K562 (cell line): ENCODE results near the gene TBC1D2. TPM values are rescaled to one million over a fixed set of nuclear protein-coding genes. Genes with fewer than 3 reads are reported as not detected.

Source experiments
- ATAC-seq: fragments of 200-7000 bp; cut with Tn5 transposase; 3 replicates; pipeline ENCODE4 v1.9.1; 2020; ENCODE audit warnings: moderate library complexity
- BruUV-seq: library from RNA; stranded (reverse); fragments of 400-500 nt; replicated peaks from 2 replicates; lab custom pipeline; 2021; lab: Mats Ljungman, UMichigan
- CTCF ChIA-PET: fragments of 300-600 bp; formaldehyde crosslinking; extraction: SDS; loops from one replicate; lab custom pipeline; 2021; ENCODE audit warnings: low intra/inter-chr PET ratio; lab: Yijun Ruan, JAX
- POLR2A ChIA-PET: fragments of 300-600, 350-650 bp; sonication (Branson Sonifier 250); formaldehyde crosslinking; extraction: SDS; loops from one replicate; lab custom pipeline; 2021; ENCODE audit warnings: antibody characterized with exemption, inconsistent platforms; lab: Yijun Ruan, JAX
- DNase-seq, 4 experiments: peaks; one replicate each; pipeline versions ENCODE4 v3.0.0 to v3.0.0-alpha.2; 2011 to 2018; ENCODE audit warnings: low spot score in 3 of 4, mixed read lengths in 3 of 4; ENCODE audit errors: extremely low read depth in 1 of 4
- FAIRE-seq: peaks from 2 replicates; lab custom pipeline; 2011; peaks lifted over from hg19 to GRCh38; lab: Jason Lieb, UNC
- H2AFZ ChIP-seq: 2 replicates; pipeline ENCODE4 v1.6.0; 2011; ENCODE audit warnings: low read depth, low read length, control low read depth, inconsistent platforms
- H3K27ac ChIP-seq: fragments of 200-600 bp; 3 replicates; pipeline ENCODE4 v1.8.0; 2011; ENCODE audit warnings: low read depth, mild to moderate bottlenecking, control low read depth, inconsistent platforms, low read length, moderate library complexity, mixed read lengths; ENCODE audit errors: extremely low read depth
- H3K27me3 ChIP-seq, 2 experiments: fragments of 300-600 bp in 1 of 2; 2 replicates in 1 of 2; 3 replicates in 1 of 2; pipeline versions ENCODE4 v1.6.0 to v1.8.0; 2011; ENCODE audit warnings: inconsistent platforms in 2 of 2, low read length in 2 of 2, mild to moderate bottlenecking in 1 of 2, mixed read lengths in 1 of 2, moderate library complexity in 1 of 2; ENCODE audit not compliant: control insufficient read depth in 2 of 2, insufficient read depth in 2 of 2
- H3K36me3 ChIP-seq: fragments of 300-600 bp; 3 replicates; pipeline ENCODE4 v1.8.0; 2011; ENCODE audit warnings: mild to moderate bottlenecking, low read length, inconsistent platforms; ENCODE audit not compliant: control insufficient read depth, insufficient read depth
- H3K4me1 ChIP-seq, 2 experiments: fragments of 200-600 bp in 1 of 2; replicated peaks in 1 of 2; 2 replicates in 1 of 2; 3 replicates in 1 of 2; pipeline versions ENCODE4 v1.5.1 to v1.8.0; 2011; ENCODE audit warnings: inconsistent platforms in 2 of 2, low read length in 2 of 2, mild to moderate bottlenecking in 1 of 2, mixed read lengths in 1 of 2, moderate library complexity in 1 of 2; ENCODE audit not compliant: control insufficient read depth in 2 of 2, insufficient read depth in 2 of 2
- H3K4me2 ChIP-seq: 2 replicates; pipeline ENCODE4 v1.6.1; 2011; ENCODE audit warnings: low read length, control low read depth, inconsistent platforms, mixed read lengths; ENCODE audit not compliant: insufficient read depth
- H3K4me3 ChIP-seq: fragments of 200-600 bp; sonication (generic), shearing (Covaris generic); 2 replicates; pipeline ENCODE4 v1.5.1; 2016; ENCODE audit warnings: control low read depth, inconsistent platforms
- H3K79me2 ChIP-seq: fragments of 200-600 bp; 3 replicates; pipeline ENCODE4 v1.8.0; 2011; ENCODE audit warnings: low read length, inconsistent platforms; ENCODE audit not compliant: control insufficient read depth, insufficient read depth
- H3K9ac ChIP-seq, 2 experiments: 2 replicates each; pipeline versions ENCODE4 v1.6.0 to v1.6.1; 2011; ENCODE audit warnings: low read depth in 2 of 2, low read length in 2 of 2, control low read depth in 1 of 2, inconsistent platforms in 1 of 2, mild to moderate bottlenecking in 1 of 2, mixed read lengths in 1 of 2; ENCODE audit not compliant: insufficient read depth in 1 of 2
- H3K9me1 ChIP-seq: one replicate; pipeline ENCODE4 v1.6.0; 2011; ENCODE audit warnings: inconsistent platforms, mild to moderate bottlenecking, low read length, moderate library complexity; ENCODE audit not compliant: control insufficient read depth, insufficient read depth
- H3K9me3 ChIP-seq: replicated peaks from 2 replicates; pipeline ENCODE4 v1.5.1; 2011; ENCODE audit warnings: low read depth, low read length, inconsistent platforms; ENCODE audit not compliant: control insufficient read depth, insufficient read depth
- H4K20me1 ChIP-seq: replicated peaks from 2 replicates; pipeline ENCODE4 v1.6.1; 2011; ENCODE audit warnings: low read length, inconsistent platforms, mixed read lengths; ENCODE audit not compliant: control insufficient read depth, insufficient read depth
- CHD2 ChIP-seq: IDR thresholded peaks from 2 replicates; pipeline ENCODE4 v1.6.1; 2011; ENCODE audit warnings: low read depth, low read length
- CREB1 ChIP-seq, 2 experiments: sonication (generic) in 1 of 2; formaldehyde crosslinking in 1 of 2; IDR thresholded peaks; 2 replicates each; pipeline versions ENCODE4 v1.6.1 to v1.8.0; 2012 to 2022; ENCODE audit warnings: inconsistent platforms in 1 of 2, mild to moderate bottlenecking in 1 of 2, missing genetic modification reagents in 1 of 2, moderate library complexity in 1 of 2
- ESRRB ChIP-seq: fragments of 250-450 bp; sonication (Bioruptor Pico); IDR thresholded peaks from 2 replicates; pipeline ENCODE4 v1.5.0; 2020; ENCODE audit warnings: mild to moderate bottlenecking, moderate library complexity, borderline replicate concordance
- HNRNPLL ChIP-seq: fragments of 200-400 bp; formaldehyde crosslinking; IDR thresholded peaks from 2 replicates; pipeline ENCODE4 v1.6.1; 2017; ENCODE audit warnings: low read length, low read depth, mild to moderate bottlenecking; ENCODE audit not compliant: poor library complexity, severe bottlenecking
- MAZ ChIP-seq, 2 experiments: fragments of 450-650 bp in 1 of 2; sonication (generic) in 1 of 2; formaldehyde crosslinking; IDR thresholded peaks in 1 of 2; conservative IDR thresholded peaks in 1 of 2; 2 replicates each; pipeline versions ENCODE4 v1.4.0 to v1.5.0; 2020; ENCODE audit warnings: mild to moderate bottlenecking in 1 of 2, missing genetic modification reagents in 1 of 2
- MEF2A ChIP-seq: IDR thresholded peaks from 2 replicates; pipeline ENCODE4 v1.6.1; 2011; ENCODE audit warnings: low read depth, mild to moderate bottlenecking, low read length, moderate library complexity; ENCODE audit not compliant: control insufficient read depth
- POLR3G ChIP-seq: IDR thresholded peaks from 2 replicates; pipeline ENCODE4 v1.6.1; 2011; ENCODE audit not compliant: insufficient read length, insufficient replicate concordance; ENCODE audit errors: extremely low read depth
- PPARD ChIP-seq: fragments of 250-450 bp; sonication (Bioruptor Pico); IDR thresholded peaks from 2 replicates; pipeline ENCODE4 v1.8.0; 2022; ENCODE audit warnings: inconsistent platforms, mild to moderate bottlenecking, moderate library complexity
- SMC3 ChIP-seq: conservative IDR thresholded peaks from 2 replicates; pipeline ENCODE4 v1.6.1; 2011; ENCODE audit warnings: low read depth, low read length, improper control_type of control experiment; ENCODE audit not compliant: insufficient read depth
- SRF ChIP-seq, 2 experiments: fragments of 250-450, 450-650 bp in 1 of 2; sonication (Bioruptor Pico) in 1 of 2; sonication (generic) in 1 of 2; formaldehyde crosslinking; IDR thresholded peaks; 2 replicates each; pipeline versions ENCODE4 v1.5.0 to v1.5.1; 2020 to 2022; ENCODE audit warnings: mild to moderate bottlenecking in 1 of 2, missing genetic modification reagents in 1 of 2
- THRAP3 ChIP-seq: fragments of 450-650 bp; IDR thresholded peaks from 2 replicates; pipeline ENCODE4 v1.6.1; 2016; ENCODE audit warnings: mild to moderate bottlenecking, inconsistent platforms, borderline replicate concordance
- ZNF583 ChIP-seq: fragments of 250-450 bp; sonication (Bioruptor Pico); IDR thresholded peaks from 2 replicates; pipeline ENCODE4 v1.4.0; 2020
- ZNF586 ChIP-seq: fragments of 450-650 bp; formaldehyde crosslinking; conservative IDR thresholded peaks from 2 replicates; pipeline ENCODE4 v1.4.0; 2020; ENCODE audit warnings: mild to moderate bottlenecking, moderate library complexity
- WGBS: fragments of 100-300 bp; shearing (Covaris generic); methylation state at CpG from one replicate; pipeline ENCODE4 v1.1.6; 2016; ENCODE audit warnings: low coverage, mixed read lengths; ENCODE audit not compliant: insufficient coverage; ENCODE audit errors: missing lambda C conversion rate; 5-methylcytosine and 5-hydroxymethylcytosine counted together
- in situ Hi-C: fragments of 300-500 bp; cut with MboI; formaldehyde crosslinking; loops from 4 replicates; pipeline ENCODE4 v1.15.0; 2018; ENCODE audit warnings: inconsistent platforms, mixed read lengths
- intact Hi-C: fragments of 100-400 bp; cut with micrococcal nuclease; formaldehyde crosslinking; loops from 2 replicates; pipeline ENCODE4 v1.14.2; 2022
- polyA plus RNA-seq, 8 experiments: library from polyadenylated mRNA; depleted of rRNA in 4 of 8; stranded (reverse) in 5 of 8; unstranded in 3 of 8; fragments of >200 nt; fragmentation: Nextera tagmentation in 2 of 8; fragmentation: Illumina TruSeq in 1 of 8; extraction: Ambion mirVana in 2 of 8; extraction: Trizol in 1 of 8; gene quantifications; 2 replicates each; pipeline versions ENCODE4 v1.2.1 to v1.2.3, GENCODE V29; 2011 to 2014; ENCODE audit warnings: inconsistent platforms in 1 of 8, missing spikeins in 1 of 8
- total RNA-seq, 7 experiments: library from RNA; depleted of rRNA in 6 of 7; stranded (reverse); fragments of >200 nt in 6 of 7; fragmentation: Illumina TruSeq in 2 of 7; extraction: Trizol in 2 of 7; gene quantifications; 2 replicates each; pipeline versions ENCODE4 v1.2.1 to v1.2.3, GENCODE V29; 2011 to 2021; ENCODE audit warnings: low replicate concordance in 1 of 7
- TF ChIP-seq, protein P1 (sequence below): sonication (generic); formaldehyde crosslinking; IDR thresholded peaks from 2 replicates; pipeline ENCODE4 v1.8.1; 2023; ENCODE audit warnings: missing genetic modification reagents, mild to moderate bottlenecking, borderline replicate concordance
- TF ChIP-seq, protein P2 (sequence below): fragments of 450-650 bp; formaldehyde crosslinking; IDR thresholded peaks from 2 replicates; pipeline ENCODE4 v1.4.0; 2020; ENCODE audit warnings: mild to moderate bottlenecking

Gene TBC1D2
- total and polyA plus RNA-seq, 9 of the 15 experiments (the other 6 are each of a cell fraction or from before 2014, with no cell fraction given) = 0.10 to 7.0 (median 2.5) TPM

DNA sequence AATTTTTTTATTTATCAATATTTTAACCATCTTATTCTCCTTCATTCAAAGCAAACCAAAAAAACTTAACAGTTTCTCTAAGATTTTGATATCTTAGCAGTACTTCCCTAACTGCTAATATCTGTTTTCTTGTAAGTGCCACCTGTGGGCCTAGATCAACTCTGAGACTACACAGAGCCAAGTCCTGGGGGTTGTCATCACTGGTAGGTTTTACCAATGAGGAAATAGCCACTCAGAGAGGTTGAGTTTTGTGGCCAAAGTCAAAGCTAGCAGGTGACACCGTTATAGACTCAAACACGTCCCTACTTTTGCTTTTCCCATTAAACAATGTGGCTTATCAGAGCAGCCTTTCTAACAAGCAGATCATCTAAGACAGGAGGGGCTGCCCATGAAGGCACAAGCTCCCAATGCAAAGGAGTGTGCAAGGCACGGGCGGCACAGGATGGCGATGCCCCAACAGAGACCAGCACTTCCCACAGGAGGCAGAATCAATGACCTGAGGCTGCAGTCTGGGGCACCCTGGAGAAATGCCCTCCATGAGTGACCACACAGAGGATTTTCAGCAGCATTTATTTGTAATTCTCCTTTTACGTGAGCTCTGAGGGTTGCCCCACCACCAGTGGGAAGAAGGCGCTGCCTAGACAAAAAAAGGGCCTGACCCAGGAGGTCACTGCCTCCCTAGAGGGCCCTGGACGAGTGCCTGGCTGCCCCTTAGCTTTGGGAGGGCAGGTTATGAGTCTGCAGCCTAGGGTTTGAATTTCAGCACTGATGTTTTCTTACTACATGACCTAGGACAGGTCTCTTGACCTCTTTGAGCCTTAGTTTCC, 7.4 kb downstream of the TBC1D2 start:
- peaks cover 22% of the 10 kb centered on the region; the same call in 2 of the 3 replicates for H3K36me3 ChIP-seq
- H3K9me3 ChIP-seq = no peaks in the 10 kb centered on the region
- H3K27ac ChIP-seq = peak overlapping the region; percentile 91
- ChIA-PET POLR2A (interaction anchor here (0.6 to 1.4 kb wide), 4 partner anchors 8 to 243 kb away, joined by 3 to 6 read pairs (median 4); no protein-coding TSS in a partner anchor), CTCF (no interaction called here)
- DNase-seq = peak in 1 of 4 experiments; percentile 13
- ATAC-seq = peak; percentile 50
- intact Hi-C loops = no loop called here
- H3K4me3 ChIP-seq = no peak overlapping the region
- peak overlapping the region; percentile 60 for H3K4me2 ChIP-seq
- no peaks in the 10 kb centered on the region for H4K20me1 ChIP-seq
- no peak for FAIRE-seq
- peak overlapping the region; percentile 63 to 84 for H3K9ac ChIP-seq
- no peaks in the 10 kb centered on the region for H3K9me1 ChIP-seq
- H3K4me1 ChIP-seq = peaks cover 34 to 36% of the 10 kb centered on the region in 2 experiments
- in situ Hi-C loops = no loop called here
- WGBS = 64% methylated on average over 8 of the region's 8 CpGs
- BruUV-seq = no TSS peak
- peak overlapping the region; percentile 96 for H2AFZ ChIP-seq
- H3K27me3 ChIP-seq = no peaks in the 10 kb centered on the region
- H3K79me2 ChIP-seq = no peaks in the 10 kb centered on the region
- TF ChIP-seq POLR3G (no peak), CREB1 (IDR thresholded peaks at IDR 0.05) (no peak), CREB1 (CRISPR knock-in tag; IDR thresholded peaks at IDR 0.05) (no peak), ZNF583 (peak; percentile 66; the same call in 1 of the 2 replicates), HNRNPLL (no peak), CHD2 (no peak), MAZ (CRISPR knock-in tag; conservative IDR thresholded peaks at IDR 0.05 in 1 of 2, IDR thresholded peaks at IDR 0.05 in 1 of 2) (0 out of 4 replicates have a peak, but pooled peaks of 1 of the 2 experiments have one; percentile 12), ESRRB (CRISPR knock-in tag) (no peak), PPARD (CRISPR knock-in tag) (no peak), ZNF586 (no peak), SMC3 (no peak), THRAP3 (no peak), SRF (CRISPR knock-in tag; IDR thresholded peaks at IDR 0.05) (no peak), MEF2A (no peak)
- TF ChIP-seq, protein P1, sequence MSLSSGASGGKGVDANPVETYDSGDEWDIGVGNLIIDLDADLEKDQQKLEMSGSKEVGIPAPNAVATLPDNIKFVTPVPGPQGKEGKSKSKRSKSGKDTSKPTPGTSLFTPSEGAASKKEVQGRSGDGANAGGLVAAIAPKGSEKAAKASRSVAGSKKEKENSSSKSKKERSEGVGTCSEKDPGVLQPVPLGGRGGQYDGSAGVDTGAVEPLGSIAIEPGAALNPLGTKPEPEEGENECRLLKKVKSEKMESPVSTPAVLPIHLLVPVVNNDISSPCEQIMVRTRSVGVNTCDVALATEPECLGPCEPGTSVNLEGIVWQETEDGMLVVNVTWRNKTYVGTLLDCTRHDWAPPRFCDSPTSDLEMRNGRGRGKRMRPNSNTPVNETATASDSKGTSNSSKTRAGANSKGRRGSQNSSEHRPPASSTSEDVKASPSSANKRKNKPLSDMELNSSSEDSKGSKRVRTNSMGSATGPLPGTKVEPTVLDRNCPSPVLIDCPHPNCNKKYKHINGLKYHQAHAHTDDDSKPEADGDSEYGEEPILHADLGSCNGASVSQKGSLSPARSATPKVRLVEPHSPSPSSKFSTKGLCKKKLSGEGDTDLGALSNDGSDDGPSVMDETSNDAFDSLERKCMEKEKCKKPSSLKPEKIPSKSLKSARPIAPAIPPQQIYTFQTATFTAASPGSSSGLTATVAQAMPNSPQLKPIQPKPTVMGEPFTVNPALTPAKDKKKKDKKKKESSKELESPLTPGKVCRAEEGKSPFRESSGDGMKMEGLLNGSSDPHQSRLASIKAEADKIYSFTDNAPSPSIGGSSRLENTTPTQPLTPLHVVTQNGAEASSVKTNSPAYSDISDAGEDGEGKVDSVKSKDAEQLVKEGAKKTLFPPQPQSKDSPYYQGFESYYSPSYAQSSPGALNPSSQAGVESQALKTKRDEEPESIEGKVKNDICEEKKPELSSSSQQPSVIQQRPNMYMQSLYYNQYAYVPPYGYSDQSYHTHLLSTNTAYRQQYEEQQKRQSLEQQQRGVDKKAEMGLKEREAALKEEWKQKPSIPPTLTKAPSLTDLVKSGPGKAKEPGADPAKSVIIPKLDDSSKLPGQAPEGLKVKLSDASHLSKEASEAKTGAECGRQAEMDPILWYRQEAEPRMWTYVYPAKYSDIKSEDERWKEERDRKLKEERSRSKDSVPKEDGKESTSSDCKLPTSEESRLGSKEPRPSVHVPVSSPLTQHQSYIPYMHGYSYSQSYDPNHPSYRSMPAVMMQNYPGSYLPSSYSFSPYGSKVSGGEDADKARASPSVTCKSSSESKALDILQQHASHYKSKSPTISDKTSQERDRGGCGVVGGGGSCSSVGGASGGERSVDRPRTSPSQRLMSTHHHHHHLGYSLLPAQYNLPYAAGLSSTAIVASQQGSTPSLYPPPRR (CRISPR knock-in tag) = no peak
- TF ChIP-seq, protein P2, sequence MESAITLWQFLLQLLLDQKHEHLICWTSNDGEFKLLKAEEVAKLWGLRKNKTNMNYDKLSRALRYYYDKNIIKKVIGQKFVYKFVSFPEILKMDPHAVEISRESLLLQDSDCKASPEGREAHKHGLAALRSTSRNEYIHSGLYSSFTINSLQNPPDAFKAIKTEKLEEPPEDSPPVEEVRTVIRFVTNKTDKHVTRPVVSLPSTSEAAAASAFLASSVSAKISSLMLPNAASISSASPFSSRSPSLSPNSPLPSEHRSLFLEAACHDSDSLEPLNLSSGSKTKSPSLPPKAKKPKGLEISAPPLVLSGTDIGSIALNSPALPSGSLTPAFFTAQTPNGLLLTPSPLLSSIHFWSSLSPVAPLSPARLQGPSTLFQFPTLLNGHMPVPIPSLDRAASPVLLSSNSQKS = no peak
